NCI-H345 treated with DMSO at 0.1 percent for 48 hours (cell line): ENCODE data around the gene HEATR3.
"Not testable (repeated sequence)": the region's sequence is repeated elsewhere in the genome, so short reads cannot be mapped to it uniquely, and the experiment has no call there.

Experiments used
- DNase-seq: peaks from one replicate; lab custom pipeline; 2025; ENCODE audit not compliant: unreplicated experiment; lab: John Stamatoyannopoulos, UW

HEATR3 gene

DNA sequence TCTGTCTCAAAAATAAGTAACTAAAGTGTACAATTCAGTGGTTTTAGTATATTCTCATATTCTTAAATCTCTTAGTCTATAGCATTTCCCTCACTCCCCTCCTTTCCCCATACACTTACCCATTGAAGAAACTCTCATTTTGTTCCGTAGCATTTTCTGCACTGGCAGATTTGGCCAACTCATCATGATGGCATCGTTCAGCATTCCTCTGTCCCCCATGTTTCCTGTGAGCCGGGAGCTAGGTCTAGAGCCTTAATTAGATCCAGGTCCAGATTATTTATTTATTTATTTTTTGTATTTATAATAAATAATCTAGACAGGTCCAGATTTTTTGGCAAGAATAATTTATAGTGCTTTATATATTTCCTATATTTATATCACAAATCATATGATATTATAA is 31.0 kb downstream of the HEATR3 start:
- no peak for DNase-seq

DNA sequence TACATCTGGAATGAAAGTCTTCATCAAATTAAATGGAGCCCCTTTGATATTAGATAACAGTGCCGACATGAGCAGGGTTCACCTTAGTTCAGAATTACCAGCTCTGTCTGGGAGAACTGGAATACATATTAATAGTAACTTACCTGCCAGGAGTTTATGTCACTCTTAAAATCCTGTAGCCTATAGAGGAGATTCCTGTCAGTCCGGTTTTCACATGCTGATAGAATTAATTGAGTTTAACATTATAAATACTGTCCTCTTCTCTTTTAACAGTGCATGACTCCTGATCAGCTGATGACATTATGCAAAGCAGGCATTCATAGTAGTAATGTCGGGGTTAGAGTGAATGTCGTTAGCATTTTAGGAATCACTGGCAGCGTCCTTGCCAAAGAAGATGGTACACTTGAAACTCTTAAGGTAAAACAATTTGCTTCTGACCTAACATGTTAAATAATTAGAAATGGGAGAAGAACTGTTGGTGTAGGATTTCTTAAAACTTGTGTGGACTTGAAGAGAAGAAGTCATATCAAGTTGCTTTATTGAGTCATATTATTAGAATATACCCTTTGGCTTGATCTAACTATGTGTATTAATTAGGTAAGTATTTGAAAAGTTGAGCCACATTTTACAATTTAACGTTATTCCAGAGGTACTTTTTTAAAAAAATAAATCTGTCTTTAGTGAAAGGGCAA is 34.3 kb downstream of the HEATR3 start:
- no peak for DNase-seq

DNA sequence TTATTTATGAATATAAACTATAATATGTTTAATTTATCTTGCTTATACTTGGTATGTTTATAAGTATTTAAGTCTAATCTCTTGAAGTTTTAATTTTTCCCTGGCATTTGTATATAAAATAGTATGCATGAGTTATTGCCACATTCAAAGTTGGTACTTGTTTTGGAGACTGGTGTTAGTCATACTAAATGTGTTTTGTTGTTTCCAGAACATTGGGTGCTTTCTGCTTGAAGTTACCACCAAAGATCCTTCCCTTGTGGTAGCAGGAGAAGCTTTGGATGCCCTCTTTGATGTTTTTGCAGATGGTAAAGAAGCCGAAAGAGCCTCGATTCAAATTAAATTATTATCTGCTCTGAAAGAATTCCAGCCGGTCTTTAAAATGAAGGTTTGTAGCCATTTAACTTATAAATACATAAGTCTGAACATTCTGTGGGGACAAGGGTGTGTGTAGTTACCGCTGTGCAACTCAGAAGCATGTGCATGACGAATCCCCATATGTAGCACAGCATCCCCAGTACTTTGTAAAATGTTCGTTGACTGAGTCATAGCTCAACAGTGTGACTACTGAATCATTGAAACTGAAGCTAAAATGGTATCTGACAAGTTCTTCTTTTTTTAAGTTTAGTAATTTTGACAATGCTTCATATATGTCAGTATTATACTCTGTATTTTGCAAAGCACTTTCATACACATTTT is 36.4 kb downstream of the HEATR3 start:
- DNase-seq: no peak

DNA sequence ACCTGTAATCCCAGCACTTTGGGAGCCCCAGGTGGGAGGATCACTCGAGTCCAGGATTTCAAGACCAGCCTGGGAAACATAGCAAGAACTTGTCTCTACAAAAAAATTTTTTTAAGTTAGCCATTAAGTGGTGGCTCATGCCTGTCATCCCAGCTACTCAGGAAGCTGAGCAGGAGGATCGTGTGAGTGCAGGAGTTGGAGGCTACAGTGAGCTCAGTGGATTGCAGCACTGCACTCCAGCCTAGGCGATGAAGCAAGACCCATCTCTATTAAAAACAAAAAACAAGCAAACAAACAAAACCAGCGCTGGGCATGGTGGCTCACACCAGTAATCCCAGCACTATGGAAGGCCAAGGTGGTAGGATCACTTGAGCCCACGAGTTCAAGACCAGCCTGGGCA is 38.0 kb downstream of the HEATR3 start:
- DNase-seq: no peak

DNA sequence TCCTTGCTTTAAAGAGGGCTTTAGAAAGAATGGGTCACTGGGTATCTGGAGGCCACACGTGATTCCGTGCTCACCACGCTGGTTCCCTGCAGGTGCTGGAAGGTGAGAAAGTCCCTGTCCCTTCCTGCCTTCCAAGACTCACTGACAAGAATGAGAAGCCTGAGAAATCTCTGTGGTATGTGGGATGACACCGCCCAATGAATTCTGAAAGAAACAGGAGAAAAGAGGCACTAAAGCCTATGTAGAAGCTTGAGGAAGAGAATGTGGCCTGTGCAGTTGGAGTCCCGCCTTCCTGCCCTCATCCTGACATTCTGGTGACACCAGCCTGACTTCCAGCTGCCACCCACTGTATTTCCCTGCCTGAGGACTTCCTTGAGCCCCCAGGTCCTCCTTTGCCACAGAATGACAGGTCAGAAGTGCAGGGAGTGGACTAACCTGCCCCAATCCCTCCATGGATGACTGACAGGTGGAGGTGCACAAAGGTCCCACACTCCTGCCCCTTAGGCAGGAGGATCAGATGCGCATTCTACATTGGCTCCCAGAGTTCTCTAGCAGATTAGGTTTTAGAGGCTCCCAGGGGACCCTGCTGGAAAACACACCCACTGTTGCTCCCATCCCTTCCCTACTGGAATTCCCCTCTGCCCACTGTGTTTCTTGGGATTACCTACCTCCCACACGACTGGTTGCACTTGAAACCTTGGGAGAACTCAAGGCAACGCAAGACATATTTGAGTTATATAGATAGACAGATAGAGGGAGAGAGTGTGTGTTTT is 48.8 kb downstream of the HEATR3 start:
- DNase-seq: no peak

DNA sequence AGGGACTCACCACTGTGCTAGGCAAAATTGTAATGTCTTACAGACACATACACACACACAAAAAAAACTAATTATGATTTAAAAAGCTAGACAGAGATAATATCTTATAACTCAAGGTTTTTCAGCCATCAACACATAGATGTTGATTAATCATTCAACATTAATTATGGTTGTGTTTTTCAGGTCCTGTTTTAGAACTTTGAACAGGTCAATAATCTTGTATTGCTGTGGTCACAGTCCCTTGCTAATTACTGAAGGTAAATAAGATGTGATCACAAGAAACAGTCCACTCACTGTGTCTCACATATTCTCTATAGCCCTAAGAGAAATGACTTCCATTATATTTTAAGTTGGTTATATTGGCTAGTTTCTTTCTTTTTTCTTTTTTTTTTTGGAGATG is 54.9 kb downstream of the HEATR3 start:
- DNase-seq: no peak

DNA sequence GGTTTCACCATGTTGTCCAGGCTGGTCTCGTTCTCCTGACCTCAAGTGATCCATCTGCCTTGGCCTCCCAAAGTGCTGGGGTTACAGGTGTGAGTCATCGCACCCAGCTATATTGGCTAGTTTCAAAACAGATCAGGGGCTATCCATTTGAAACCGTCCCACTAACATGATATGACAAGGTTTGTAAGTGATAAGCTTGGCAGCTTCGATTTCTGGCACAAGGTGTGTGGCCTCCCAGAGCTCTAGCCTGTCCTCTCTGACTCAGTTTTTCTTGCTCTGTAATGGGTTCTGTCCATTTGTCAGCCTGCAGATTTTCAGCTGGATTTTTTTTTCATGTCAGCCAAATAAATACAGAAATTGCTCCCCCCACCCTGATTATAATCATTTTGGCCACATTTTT is 55.5 kb downstream of the HEATR3 start:
- no peak for DNase-seq

DNA sequence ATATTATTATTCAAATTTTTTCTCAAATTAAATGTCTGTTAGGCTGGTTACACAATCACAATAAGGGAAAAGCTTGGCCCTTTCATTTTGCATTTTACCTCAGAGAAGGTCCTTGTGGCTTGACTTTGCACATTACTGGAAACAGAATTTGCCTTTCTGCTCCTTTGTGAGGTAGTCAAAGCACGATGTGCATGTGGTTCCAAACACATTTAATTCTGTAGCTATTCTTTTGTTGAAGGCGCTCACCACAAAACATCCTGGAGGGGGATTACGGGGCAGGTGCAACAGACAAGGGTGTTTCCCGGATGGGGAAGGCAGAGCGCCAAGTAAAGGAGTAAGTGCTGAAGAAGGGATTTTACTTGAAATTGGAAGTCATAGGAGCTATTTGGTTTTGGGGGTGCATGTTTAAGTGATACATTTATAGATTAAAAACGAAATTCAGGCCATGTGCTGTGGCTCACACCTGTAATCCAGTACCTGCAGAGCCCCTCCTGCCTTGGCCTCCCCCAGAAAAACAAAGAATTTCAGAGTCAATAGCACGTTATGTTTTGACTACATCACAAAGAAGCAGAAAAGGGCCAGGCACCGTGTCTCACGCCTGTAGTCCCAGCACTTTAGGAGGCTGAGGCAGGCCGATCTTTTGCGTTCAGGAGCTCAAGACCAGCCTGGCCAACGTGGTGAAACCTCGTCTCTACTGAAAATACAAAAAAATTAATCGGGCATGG is 56.1 kb downstream of the HEATR3 start:
- DNase-seq: no peak

DNA sequence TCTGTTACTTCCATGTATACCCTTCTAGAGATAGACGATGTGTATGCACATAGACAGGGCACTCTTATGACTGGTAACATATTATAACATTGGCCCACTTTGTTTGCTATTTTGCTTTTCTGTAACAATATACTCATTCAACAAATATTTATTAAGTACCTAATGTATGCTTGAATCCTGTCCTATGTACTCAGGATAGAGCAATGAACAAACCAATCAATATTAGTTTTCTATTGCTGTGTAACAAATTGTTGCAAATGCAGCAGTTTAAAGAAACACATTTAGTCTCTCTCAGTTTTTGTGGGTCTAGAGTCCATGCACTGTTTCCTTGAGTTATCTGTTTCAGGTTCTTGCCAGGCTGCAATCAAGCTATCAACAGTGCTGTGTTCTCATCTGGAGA is 57.6 kb downstream of the HEATR3 start:
- DNase-seq: no peak

DNA sequence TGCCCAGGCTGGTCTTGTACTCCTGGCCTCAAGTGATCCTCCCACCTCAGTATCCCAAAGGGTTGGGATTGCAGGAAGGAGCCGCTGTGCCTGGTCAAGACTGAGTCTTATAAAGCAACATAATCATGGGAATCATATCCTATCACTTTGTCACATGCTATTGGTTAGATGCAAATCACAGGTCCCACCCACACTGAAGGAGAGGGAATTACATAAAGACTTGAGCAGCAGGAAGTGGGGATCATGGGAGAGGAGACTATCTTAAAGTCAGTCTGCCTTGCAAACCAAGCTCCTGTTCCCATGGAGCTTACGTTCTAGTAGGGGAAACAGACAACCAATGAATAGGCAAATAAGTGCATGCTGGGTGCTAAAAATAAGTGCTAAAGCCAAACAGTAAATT is 59.0 kb downstream of the HEATR3 start:
- no peak for DNase-seq

DNA sequence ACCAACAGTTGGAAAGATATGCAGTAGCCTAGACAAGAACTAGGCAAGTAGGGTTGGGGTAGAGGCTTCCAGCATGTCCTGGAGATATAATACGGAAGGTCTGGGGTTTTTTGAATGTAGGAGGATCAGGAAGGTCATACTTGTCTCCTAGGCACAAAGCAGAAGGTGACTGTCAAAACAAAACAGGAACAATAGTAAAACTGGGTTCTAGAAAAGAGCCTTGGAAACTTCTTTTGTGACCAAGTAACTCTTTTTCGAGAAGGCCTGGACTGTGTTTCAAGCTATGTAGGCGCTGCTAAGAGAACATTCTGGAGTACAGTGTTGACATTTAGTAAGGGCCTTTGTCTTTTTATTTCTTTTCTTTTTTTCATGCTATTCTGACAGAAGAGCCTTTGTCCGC is 60.4 kb downstream of the HEATR3 start:
- DNase-seq: no peak

DNA sequence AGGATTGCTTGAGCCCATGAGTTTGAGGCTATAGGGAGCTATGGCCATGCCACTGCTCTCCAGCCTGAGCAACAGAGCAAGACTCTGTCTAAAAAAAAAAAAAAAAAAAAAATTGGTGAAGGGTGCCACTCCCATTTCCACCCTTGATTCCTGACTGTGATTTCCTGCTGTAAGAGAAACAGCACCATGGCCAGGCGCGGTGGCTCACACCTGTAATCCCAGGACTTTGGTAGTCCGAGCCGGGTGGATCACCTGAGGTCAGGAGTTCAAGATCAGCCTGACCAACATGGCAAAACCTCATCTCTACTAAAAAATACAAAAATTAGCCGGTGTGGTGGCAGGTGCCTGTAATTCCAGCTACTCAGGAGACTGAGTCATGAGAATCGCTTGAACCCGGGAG is 66.8 kb downstream of the HEATR3 start:
- DNase-seq: not testable (repeated sequence)

DNA sequence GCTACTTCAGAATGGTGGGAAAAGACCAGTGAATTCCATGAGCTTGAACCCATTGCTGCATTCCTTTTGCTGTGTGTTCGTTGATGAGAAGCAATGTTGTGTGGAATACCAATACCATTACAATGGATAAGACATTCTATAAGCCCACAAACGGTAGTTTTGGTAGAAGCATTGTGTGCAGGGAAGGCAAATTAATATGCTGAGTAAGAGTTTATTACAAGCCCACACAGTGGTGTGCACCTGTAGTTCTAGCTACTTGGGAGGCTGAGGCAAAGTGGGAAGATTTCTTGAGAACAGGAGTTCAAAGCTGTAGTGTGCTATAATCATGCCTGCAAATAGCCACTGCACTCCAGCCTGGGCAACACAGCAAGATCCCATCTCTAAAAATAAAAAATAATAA is 67.4 kb downstream of the HEATR3 start:
- DNase-seq: no peak

DNA sequence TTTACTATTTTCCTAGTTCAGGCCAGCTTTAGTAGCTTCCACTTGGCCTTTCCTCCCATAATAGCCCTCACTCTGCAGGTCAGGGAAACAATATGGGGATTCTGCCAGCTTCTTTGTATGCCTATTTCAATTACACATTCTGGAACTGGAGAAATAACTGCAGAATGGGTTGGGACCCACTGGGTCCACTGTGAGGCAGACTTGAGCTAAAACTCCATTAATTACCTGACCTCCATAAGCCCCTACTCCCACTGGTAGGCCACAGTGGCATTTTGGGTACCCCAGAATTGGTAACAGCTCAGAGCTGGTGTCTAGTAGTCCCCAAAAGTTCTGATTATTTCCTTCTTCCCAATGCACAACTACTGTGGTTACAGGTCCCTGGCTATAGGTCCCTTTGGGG is 70.6 kb downstream of the HEATR3 start:
- DNase-seq: no peak

DNA sequence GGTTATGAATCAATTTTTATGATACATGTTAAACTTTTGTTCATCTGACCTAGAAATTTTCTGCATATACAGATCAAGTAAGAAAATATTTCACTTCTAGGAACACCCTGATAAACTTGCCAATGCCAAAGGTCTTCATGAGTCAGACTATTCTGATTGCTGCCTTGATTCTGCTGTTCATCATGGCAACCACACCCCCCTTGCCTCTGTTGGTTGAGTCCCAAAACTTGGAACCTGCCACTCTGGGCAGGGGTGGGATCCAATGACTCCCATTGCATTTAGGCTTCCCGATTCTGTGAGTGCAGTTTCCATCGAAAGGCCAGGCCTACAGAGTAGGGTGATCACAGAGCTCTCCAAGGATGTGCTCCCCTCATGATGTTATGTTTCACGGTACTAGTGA is 71.5 kb downstream of the HEATR3 start:
- DNase-seq: no peak

DNA sequence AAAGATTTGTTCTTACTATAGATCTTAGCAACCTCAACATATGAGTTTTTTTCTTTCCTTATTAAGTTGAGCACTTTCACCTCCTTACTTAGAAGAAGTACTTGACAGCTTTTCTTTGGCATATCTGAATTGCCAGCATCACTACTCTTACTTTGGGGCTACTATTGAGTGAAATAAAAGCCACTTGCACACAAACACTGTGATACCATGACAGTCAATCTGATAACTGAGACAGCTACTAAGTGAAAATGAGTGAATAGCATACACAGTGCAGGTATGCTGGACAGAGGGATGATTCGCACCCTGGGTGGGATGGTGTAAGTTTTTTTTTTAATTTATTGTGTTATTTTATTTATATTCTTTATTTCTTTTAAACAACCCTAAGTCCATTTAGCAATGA is 73.8 kb downstream of the HEATR3 start:
- DNase-seq: no peak

DNA sequence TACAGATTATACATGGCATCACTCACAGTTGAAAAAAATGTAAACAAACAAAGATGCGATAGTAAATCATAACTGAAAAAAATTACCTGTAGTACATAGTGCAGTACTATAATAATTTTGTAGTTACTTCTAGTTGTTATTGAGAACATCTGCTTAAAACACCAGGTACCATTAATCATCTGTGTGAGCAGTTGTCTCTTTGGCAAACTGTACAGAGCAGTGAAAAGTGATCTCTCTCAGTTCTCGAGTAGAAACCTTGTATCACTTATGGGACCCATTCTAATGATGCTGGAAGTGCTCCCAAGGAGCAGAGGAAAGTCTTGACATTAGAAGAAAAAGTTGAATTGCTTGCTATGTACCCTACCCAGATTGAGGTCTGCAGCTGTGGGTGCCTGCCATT is 78.4 kb downstream of the HEATR3 start:
- no peak for DNase-seq

DNA sequence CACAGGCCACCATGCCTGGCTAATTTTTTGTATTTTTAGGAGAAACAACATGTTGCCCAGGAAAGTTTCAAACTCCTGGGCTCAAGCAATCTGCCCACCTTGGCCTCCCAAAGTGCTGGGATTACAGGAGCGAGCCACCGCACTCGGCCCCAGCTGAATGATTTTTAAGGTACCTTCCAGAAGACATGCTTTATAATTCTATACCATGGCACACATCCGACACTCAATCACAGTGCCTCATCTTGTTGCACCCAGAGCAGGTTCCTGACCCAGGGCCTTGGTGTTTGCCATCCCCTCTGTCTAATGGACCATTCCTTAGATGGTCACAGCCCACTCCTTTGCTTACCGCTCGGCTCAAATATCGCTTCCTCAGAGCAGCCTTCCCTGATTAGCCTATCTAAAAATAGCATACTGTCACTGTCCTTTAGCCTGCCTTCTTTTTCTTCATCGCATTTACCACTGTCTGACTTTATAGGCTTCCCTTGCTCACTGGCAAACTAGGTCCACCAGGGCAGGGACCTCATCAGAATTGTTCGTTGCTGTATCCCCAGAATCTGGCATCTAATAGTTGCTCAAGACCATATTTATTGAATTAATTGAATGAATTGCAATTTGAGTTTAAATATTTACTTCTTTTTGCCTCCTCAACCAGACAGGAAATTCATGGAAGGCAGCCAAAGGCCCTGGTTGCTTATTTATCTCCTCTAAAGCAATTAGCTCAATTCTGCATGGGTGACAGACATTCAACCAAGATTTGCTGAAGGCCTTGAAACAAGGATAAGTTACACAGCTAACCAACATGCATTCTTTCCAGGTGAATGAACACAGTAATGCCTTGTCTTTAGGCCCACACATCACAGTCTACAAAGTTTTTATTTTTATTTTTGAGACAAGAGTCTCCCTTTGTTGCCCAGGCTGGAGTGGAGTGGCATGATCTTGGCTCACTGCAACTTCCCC is 81.0 kb downstream of the HEATR3 start:
- DNase-seq: no peak

DNA sequence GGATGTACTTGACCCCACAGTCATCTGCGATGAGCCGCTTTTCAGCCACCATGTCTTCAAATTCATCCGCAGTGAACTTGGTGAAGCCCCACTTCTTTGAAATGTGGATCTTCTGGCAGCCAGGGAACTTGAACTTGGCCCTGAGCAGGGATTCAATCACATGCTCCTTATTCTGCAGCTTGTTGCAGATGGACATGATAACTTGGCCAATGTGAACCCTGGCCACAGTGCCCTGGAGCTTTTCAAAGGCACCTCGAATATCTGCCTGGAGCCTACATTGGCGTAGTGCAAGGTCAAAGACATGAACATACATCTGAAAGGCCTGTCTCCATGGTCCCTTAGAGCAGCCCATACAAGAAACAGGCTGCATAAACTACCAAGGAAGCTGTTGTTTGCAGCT is 85.6 kb downstream of the HEATR3 start:
- DNase-seq: no peak

DNA sequence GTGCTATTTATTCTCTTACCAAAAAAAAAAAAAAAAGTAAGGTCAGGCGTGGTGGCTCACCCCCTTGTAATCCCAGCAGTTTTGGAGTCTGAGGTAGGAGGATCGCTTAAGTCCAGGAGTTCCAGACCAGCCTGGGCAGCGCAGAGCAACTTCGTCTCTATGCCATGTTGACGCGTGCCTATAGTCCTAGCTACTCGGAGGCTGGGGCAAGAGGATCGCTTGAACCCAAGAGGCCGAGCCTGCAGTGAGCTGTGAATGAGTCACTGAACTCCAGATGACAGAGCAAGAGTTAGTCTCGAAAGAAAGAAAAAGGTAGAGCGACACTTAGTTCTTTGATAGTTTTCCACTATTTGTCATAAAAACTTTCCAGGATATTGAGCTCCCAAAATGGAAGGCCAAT is 86.0 kb downstream of the HEATR3 start:
- DNase-seq: no peak
